H1 (cell line): Measurements from ENCODE around the gene CWC25. TPM values are rescaled to one million over a fixed set of nuclear protein-coding genes. Genes with fewer than 3 reads are reported as not detected.

Experiments
- NRF1 ChIP-seq: IDR thresholded peaks from 2 replicates; pipeline ENCODE4 v1.6.1; 2011; ENCODE audit warnings: mild to moderate bottlenecking, low read depth, low read length, improper control_type of control experiment
- polyA plus RNA-seq, 7 experiments: library from polyadenylated mRNA; depleted of rRNA in 3 of 7; stranded (reverse) in 5 of 7; unstranded in 2 of 7; fragments of >200 nt in 5 of 7; fragments of 200-250 nt in 2 of 7; gene quantifications; 1 replicate in 5 of 7; 2 replicates in 1 of 7; 4 replicates in 1 of 7; pipeline versions ENCODE4 v1.2.1 to v1.2.3, GENCODE V29; 2011 to 2013; ENCODE audit warnings: missing spikeins in 2 of 7, mixed read lengths in 2 of 7
- total RNA-seq: library from RNA; stranded (reverse); fragmentation: NEBNext Ultra II Directional; extraction: Animal tissue kit (Norgen Biotek cat#: 25700); gene quantifications from 2 replicates; pipeline ENCODE4 v1.2.1, GENCODE V29; 2021

The CWC25 gene
- total and polyA plus RNA-seq, 2 of the 8 experiments (the other 6 are each of a cell fraction or from before 2014, with no cell fraction given) = 11.1 to 13.1 TPM

DNA sequence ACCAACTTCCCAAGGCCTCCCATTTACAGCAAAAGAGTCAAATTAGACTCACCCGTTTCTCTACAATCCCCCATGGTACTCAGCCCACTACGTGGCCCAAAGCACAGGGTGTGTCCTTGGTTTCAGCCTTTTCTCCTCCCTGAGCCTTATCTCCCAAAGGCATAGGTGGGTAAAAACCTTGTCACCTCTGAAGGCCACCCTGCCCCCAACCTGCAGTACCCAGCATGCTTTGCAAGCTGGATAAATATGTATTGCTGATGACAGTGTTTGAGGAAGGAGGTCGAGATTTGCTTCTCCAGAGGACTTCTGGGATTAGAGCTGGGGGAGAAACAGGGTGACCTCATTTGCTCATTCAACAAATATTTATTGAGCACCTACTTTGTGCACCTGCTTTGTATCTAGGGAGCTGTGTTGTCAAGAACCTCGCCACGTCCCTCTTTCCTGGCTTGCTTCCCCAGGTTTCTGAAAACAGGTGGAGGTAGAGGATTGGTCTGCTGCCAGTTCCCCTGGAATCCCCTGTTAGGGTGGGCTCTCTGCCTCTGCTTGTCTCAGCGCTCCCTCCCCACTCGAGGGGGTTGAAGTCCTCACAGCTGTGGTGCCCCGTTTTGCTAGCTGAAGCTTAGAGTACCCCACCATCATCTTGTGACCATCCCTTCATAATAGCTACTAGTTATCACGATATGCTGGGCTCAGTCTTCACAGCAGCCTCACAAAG, 47.7 kb upstream of the CWC25 start (continued):
- no peak for TF ChIP-seq NRF1
